ENCODE measurements around the gene ADISSP.

DNA sequence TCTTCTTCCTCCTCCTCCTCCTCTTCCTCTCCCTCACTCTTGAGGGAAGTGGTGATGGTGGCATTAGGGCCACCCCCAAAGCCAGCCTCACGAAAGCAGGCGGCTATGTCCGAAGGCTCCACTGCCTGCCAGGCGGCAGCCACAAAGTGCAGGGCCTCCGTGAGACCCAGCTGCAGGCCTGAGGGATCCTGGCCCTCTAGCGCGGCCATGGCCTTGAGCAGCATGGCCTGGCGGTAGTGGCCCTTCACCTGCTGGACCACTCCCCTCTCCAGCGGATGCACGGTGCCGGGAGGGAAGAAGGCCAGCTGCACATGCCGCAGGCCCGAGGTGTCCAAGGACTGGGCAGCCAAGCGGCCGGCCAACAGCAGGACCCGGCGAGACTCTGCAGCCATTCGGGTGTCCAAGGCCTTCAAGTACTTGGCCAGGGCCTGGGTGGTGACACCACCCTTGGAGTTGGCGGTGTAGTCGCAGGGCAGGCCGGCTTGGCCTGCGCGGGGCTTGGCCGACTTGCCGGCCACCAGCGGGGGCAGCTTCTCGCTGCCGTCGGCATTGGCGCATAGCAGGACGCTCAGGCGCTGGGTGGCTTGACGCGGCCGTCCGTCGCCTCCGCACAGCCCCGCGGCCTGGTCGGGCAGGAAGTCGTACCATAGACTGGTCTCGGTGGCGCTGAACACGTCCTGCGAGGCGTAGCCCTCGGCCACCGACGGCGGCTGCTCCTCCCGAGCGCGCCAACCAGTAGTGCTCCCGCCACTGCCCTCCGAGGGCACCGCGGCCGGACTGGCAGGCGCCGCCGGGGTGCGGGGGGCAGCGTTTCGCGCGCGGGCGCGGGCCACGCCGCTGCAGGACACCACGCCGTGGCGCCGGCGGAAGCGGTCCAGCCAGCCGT is 17.9 kb upstream of the ADISSP start:
- TF ChIP-seq TCF4 (CRISPR knock-in tag; IDR thresholded peaks at IDR 0.05; ENCODE audit: borderline replicate concordance) (no peak), SNAI2 (CRISPR knock-in tag; IDR thresholded peaks at IDR 0.05) (no peak), ISL1 (CRISPR knock-in tag; IDR thresholded peaks at IDR 0.05) (no peak), RARB (CRISPR knock-in tag; IDR thresholded peaks at IDR 0.05) (no peak), ZNF565 (CRISPR knock-in tag; conservative IDR thresholded peaks at IDR 0.05; ENCODE audit: low read depth) (no peak)
